D721Med (cell line): ENCODE measurements around the gene BCKDK.
"Not testable (repeated sequence)": the region's sequence is repeated elsewhere in the genome, so short reads cannot be mapped to it uniquely, and the experiment has no call there.

Source experiments
- DNase-seq: peaks from one replicate; pipeline ENCODE4 v3.0.0; 2011; ENCODE audit warnings: low spot score; ENCODE audit not compliant: insufficient read length
- FAIRE-seq: peaks from 2 replicates; lab custom pipeline; 2011; peaks lifted over from hg19 to GRCh38; lab: Jason Lieb, UNC
- TF ChIP-seq, protein P1 (sequence below): IDR thresholded peaks from 2 replicates; pipeline ENCODE4 v1.5.1; 2012; ENCODE audit warnings: mild to moderate bottlenecking, control low read depth; ENCODE audit not compliant: insufficient read depth; ENCODE audit errors: missing control alignments

BCKDK gene

DNA sequence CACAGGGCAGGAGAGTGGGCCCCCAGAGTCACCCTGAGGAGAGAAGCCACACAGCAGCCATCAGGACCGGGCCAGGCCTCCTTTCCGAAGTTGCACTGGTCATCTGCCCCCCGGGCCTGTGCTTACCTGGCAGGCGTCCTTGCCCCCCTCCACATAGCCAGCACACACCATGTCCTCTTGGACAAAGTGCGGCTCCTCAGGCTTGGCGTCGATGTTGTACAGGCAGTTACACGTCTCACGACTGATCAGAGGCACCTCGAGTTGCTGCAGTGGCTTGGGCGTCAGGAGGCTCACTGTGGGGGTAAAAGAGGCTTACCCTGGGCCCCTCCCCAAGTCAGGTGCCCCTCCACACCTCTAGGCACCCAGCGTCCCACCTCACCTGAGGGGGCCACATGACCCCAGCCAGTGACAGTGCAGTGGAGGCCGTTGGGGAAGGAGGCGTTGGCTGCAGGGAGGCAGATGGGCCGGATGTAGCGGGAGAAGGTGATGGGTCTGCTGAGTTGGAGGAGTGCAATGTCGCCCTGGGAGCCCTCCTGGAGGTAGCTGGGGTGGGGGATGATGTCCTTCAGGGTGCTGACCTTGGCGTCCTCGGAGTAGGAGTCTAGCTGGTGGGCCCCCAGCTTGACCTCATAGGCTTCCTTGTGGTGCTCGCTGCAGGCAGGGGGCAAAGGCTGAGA, 24.3 kb downstream of the BCKDK start:
- DNase-seq (no peak), FAIRE-seq (no peak)
- TF ChIP-seq, protein P1, sequence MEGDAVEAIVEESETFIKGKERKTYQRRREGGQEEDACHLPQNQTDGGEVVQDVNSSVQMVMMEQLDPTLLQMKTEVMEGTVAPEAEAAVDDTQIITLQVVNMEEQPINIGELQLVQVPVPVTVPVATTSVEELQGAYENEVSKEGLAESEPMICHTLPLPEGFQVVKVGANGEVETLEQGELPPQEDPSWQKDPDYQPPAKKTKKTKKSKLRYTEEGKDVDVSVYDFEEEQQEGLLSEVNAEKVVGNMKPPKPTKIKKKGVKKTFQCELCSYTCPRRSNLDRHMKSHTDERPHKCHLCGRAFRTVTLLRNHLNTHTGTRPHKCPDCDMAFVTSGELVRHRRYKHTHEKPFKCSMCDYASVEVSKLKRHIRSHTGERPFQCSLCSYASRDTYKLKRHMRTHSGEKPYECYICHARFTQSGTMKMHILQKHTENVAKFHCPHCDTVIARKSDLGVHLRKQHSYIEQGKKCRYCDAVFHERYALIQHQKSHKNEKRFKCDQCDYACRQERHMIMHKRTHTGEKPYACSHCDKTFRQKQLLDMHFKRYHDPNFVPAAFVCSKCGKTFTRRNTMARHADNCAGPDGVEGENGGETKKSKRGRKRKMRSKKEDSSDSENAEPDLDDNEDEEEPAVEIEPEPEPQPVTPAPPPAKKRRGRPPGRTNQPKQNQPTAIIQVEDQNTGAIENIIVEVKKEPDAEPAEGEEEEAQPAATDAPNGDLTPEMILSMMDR, result no peak

GRCh38 chr16:31133046-31133501, 24.9 kb downstream of the BCKDK start:
- FAIRE-seq, result no peak
- TF ChIP-seq, protein P1, result no peak

GRCh38 chr16:31134091-31134571, 25.9 kb downstream of the BCKDK start:
- no peak for DNase-seq
- TF ChIP-seq, protein P1, result no peak
- no peak for FAIRE-seq

More at GRCh38 chr16:31133046-31133501, 24.9 kb downstream of the BCKDK start:
- no peak for DNase-seq

- FAIRE-seq (no peak), DNase-seq (no peak)
- TF ChIP-seq, protein P1, result no peak
Observed at GRCh38 chr16:31134625-31135534, 26.7 kb downstream of the BCKDK start.

DNA sequence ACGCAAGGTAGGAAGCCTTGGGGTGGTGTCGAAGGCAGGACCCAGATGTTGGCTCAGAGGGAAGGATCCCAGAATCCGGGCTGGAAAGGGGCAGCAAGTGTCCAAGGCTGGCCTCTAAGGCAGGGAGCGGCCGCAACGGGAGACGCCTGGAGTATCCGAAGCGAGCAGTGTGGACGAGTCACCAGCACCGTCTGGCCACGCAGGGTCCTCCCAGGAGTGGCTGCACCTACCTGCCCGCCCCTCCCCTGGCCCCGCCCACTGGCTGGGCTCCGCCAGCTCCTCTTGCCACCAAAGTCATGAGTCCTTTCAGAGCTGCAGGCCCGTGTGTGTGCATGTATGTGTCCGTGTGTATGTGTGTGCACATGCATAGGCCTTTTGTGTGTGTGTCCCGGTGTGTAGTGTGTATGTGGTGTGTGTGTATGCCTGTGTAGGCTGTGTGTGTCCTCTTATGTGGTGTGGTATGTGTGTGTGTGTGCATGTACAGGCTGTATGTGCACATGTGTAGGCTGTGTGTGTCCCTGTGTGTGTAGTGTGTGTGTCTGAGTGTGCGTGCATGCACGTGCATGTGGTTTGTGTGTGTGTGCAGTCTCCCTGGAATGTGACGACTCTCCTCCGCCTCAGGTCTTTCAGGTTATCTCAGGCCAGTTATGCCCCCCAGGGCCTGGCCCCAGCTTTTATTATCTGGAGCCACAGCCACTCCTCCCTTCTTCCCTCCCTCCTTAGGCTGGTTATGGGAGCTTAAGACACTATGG, 27.5 kb downstream of the BCKDK start, which contains the start of gene PRSS8:
TSS of gene PRSS8 (minus strand) at position 193 of the 752 bp plus-strand sequence. CDS start 229 bp downstream, outside the sequence.
- no peak for FAIRE-seq
- DNase-seq, result no peak
- TF ChIP-seq, protein P1, result no peak

DNA sequence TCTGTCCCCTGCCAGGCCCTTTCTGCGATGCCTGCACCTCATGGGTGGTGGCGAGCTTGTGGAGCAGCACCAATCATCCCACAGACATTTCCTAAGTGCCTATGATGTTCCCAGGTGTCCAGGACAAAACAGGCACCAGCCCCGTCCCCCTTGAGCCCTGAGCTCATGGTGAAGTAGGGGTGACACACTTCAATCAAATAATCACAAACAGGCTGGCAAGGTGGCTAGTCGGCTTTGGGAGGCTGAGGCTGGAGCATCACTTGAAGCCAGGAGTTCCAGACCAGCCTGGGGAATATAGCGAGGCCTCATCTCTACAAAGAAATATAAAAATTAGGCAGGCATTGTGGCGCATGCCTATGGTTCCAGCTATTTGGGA, 28.1 kb downstream of the BCKDK start:
- TF ChIP-seq, protein P1, result no peak
- no peak for DNase-seq
- no peak for FAIRE-seq

- FAIRE-seq, DNase-seq: not testable (repeated sequence)
Observed at GRCh38 chr16:31136822-31137499, 28.8 kb downstream of the BCKDK start.
